ENCODE measurements around the gene PRKG1. TPM values are rescaled to one million over a fixed set of nuclear protein-coding genes. Genes with fewer than 3 reads are reported as not detected.

The PRKG1 gene
- total RNA-seq, 1 experiment from 2014 or later: 16.5 TPM

DNA sequence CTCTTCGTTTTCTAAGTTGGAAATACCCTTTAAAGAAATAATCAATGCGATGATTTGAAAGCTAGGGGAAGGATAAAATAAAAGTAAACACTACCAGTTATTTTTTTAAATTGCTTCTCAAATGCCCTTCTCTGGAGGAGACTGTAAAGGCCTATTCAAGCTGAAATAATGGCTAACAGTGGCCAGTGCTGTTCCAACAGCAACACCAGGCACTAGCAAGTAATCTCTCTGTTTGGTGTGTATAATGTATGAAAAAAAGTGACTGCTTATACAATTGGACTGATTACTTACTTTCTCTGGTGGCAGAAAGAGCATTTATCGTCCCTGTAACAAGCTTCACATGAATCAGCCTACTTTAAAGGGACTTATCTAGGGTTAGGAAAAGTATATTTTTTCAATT, 522.4 kb downstream of the PRKG1 start (continued):
- TF ChIP-seq, protein P1, sequence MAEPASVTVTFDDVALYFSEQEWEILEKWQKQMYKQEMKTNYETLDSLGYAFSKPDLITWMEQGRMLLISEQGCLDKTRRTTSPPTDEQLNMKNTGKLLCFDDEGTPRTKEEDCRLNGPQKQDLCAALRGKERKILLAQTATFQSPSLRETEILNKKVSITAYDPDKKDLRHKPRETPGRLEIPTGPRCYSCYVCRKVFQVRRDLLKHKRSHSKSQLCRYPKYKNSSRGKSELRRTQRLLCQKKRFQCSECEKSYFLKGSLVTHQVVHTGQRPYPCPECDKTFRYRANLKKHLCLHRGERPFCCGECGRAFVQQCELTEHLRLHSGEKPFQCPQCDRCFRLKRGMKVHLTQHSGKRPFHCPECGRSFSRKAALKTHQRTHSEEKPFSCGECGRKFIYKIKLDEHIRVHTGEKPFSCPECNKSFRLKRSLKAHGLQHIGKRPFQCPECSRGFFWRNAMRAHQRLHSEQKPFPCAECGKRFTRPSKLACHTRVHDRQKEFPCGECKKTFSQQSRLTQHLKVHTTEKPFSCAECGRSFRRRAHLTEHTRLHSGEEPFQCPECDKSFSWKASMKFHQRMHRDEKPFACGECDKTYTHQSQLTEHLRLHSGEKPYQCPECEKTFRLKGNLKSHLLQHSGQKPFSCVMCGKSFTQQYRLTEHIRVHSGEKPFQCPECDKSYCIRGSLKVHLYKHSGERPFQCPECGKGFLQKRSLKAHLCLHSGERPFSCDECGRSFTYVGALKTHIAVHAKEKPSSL (CRISPR knock-in tag; conservative IDR thresholded peaks at IDR 0.05): no peak
- no peak for TF ChIP-seq SP1 (CRISPR knock-in tag; conservative IDR thresholded peaks at IDR 0.05)
- TF ChIP-seq, protein P2, sequence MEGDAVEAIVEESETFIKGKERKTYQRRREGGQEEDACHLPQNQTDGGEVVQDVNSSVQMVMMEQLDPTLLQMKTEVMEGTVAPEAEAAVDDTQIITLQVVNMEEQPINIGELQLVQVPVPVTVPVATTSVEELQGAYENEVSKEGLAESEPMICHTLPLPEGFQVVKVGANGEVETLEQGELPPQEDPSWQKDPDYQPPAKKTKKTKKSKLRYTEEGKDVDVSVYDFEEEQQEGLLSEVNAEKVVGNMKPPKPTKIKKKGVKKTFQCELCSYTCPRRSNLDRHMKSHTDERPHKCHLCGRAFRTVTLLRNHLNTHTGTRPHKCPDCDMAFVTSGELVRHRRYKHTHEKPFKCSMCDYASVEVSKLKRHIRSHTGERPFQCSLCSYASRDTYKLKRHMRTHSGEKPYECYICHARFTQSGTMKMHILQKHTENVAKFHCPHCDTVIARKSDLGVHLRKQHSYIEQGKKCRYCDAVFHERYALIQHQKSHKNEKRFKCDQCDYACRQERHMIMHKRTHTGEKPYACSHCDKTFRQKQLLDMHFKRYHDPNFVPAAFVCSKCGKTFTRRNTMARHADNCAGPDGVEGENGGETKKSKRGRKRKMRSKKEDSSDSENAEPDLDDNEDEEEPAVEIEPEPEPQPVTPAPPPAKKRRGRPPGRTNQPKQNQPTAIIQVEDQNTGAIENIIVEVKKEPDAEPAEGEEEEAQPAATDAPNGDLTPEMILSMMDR (IDR thresholded peaks at IDR 0.05): no peak
- TF ChIP-seq, protein P3, sequence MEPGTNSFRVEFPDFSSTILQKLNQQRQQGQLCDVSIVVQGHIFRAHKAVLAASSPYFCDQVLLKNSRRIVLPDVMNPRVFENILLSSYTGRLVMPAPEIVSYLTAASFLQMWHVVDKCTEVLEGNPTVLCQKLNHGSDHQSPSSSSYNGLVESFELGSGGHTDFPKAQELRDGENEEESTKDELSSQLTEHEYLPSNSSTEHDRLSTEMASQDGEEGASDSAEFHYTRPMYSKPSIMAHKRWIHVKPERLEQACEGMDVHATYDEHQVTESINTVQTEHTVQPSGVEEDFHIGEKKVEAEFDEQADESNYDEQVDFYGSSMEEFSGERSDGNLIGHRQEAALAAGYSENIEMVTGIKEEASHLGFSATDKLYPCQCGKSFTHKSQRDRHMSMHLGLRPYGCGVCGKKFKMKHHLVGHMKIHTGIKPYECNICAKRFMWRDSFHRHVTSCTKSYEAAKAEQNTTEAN (CRISPR knock-in tag; IDR thresholded peaks at IDR 0.05): no peak
- TF ChIP-seq, protein P4, sequence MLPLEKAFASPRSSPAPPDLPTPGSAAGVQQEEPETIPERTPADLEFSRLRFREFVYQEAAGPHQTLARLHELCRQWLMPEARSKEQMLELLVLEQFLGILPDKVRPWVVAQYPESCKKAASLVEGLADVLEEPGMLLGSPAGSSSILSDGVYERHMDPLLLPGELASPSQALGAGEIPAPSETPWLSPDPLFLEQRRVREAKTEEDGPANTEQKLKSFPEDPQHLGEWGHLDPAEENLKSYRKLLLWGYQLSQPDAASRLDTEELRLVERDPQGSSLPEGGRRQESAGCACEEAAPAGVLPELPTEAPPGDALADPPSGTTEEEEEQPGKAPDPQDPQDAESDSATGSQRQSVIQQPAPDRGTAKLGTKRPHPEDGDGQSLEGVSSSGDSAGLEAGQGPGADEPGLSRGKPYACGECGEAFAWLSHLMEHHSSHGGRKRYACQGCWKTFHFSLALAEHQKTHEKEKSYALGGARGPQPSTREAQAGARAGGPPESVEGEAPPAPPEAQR (CRISPR knock-in tag; IDR thresholded peaks at IDR 0.05): no peak
- TF ChIP-seq ATF1 (CRISPR knock-in tag; IDR thresholded peaks at IDR 0.05): no peak
- TF ChIP-seq NR3C1 (CRISPR knock-in tag; conservative IDR thresholded peaks at IDR 0.05; ENCODE audit: low read depth): no peak
- no peak for TF ChIP-seq NR1H2 (CRISPR knock-in tag; IDR thresholded peaks at IDR 0.05)

DNA sequence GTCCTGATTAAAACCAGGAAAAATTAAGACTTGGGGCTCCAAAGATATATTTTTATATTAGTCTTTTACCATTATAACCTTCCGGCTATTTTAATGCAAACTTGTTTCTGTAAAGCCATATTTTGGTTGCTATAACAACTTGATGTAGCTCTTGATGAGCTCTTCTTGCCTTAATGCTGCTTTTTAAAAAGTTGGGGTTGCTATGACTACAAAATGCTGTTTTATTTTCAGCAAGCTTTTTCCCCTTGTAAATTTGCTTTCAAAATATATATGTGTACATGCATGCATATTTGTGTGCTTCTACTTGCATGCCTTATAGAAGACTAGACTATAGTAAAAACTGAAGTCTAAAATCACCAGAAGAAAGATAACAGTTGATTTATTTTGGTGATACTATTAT, 525.4 kb downstream of the PRKG1 start:
- Mint-ChIP-seq H3K4me3 (no peak overlapping the region), H3K27ac (no peak overlapping the region), H3K9me3 (no peaks in the 10 kb centered on the region), H3K4me1 (0 out of 2 replicates have a peak, but pooled peaks cover 5% of the 10 kb centered on the region), H3K27me3 (ENCODE audit: low read depth) (no peaks in the 10 kb centered on the region), H3K36me3 (no peaks in the 10 kb centered on the region)
- ChIA-PET CTCF (no interaction called here), POLR2A (no interaction called here)
- TF ChIP-seq, protein P5, sequence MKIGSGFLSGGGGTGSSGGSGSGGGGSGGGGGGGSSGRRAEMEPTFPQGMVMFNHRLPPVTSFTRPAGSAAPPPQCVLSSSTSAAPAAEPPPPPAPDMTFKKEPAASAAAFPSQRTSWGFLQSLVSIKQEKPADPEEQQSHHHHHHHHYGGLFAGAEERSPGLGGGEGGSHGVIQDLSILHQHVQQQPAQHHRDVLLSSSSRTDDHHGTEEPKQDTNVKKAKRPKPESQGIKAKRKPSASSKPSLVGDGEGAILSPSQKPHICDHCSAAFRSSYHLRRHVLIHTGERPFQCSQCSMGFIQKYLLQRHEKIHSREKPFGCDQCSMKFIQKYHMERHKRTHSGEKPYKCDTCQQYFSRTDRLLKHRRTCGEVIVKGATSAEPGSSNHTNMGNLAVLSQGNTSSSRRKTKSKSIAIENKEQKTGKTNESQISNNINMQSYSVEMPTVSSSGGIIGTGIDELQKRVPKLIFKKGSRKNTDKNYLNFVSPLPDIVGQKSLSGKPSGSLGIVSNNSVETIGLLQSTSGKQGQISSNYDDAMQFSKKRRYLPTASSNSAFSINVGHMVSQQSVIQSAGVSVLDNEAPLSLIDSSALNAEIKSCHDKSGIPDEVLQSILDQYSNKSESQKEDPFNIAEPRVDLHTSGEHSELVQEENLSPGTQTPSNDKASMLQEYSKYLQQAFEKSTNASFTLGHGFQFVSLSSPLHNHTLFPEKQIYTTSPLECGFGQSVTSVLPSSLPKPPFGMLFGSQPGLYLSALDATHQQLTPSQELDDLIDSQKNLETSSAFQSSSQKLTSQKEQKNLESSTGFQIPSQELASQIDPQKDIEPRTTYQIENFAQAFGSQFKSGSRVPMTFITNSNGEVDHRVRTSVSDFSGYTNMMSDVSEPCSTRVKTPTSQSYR (CRISPR knock-in tag; IDR thresholded peaks at IDR 0.05): no peak
- TF ChIP-seq ZNF423 (CRISPR knock-in tag; IDR thresholded peaks at IDR 0.05) (no peak), JUN (CRISPR knock-in tag; IDR thresholded peaks at IDR 0.05) (no peak), JAZF1 (CRISPR knock-in tag; IDR thresholded peaks at IDR 0.05) (no peak), NFATC4 (CRISPR knock-in tag; IDR thresholded peaks at IDR 0.05) (no peak)
- TF ChIP-seq, protein P6, sequence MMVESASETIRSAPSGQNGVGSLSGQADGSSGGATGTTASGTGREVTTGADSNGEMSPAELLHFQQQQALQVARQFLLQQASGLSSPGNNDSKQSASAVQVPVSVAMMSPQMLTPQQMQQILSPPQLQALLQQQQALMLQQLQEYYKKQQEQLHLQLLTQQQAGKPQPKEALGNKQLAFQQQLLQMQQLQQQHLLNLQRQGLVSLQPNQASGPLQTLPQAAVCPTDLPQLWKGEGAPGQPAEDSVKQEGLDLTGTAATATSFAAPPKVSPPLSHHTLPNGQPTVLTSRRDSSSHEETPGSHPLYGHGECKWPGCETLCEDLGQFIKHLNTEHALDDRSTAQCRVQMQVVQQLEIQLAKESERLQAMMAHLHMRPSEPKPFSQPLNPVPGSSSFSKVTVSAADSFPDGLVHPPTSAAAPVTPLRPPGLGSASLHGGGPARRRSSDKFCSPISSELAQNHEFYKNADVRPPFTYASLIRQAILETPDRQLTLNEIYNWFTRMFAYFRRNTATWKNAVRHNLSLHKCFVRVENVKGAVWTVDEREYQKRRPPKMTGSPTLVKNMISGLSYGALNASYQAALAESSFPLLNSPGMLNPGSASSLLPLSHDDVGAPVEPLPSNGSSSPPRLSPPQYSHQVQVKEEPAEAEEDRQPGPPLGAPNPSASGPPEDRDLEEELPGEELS (CRISPR knock-in tag; IDR thresholded peaks at IDR 0.05): no peak
- DNase-seq (ENCODE audit: low spot score) (no peak), ATAC-seq (no peak)

Measured in WTC11 (cell line).